Mesodermal cell (in vitro differentiated cells): ENCODE measurements around the gene GUF1.
"Not testable (repeated sequence)": the region's sequence is repeated elsewhere in the genome, so short reads cannot be mapped to it uniquely, and the experiment has no call there.

Experiments used
- H3K27ac ChIP-seq: 2 replicates; pipeline ENCODE4 v1.7.0; 2013; ENCODE audit warnings: mild to moderate bottlenecking, low read depth, low read length, moderate library complexity; ENCODE audit not compliant: severe bottlenecking
- H3K36me3 ChIP-seq: 2 replicates; pipeline ENCODE4 v1.7.1; 2013; ENCODE audit warnings: mild to moderate bottlenecking, low read length, moderate library complexity; ENCODE audit not compliant: control insufficient read depth, insufficient read depth
- H3K4me1 ChIP-seq: one replicate; pipeline ENCODE4 v1.7.1; 2013; ENCODE audit warnings: mild to moderate bottlenecking, low read length; ENCODE audit not compliant: insufficient read depth, control insufficient read depth, poor library complexity, severe bottlenecking
- H3K4me3 ChIP-seq: 2 replicates; pipeline ENCODE4 v1.7.0; 2013; ENCODE audit warnings: low read length, control low read depth, mild to moderate bottlenecking; ENCODE audit not compliant: insufficient read depth, poor library complexity, severe bottlenecking; ENCODE audit errors: extremely low read depth
- H3K9me3 ChIP-seq: 2 replicates; pipeline ENCODE4 v1.7.1; 2013; ENCODE audit warnings: mild to moderate bottlenecking, low read length, moderate library complexity; ENCODE audit not compliant: control insufficient read depth
- WGBS, 2 experiments: methylation state at CpG; one replicate each; pipeline ENCODE4 v1.1.5; 2013; ENCODE audit warnings: missing lambda C conversion rate in 2 of 2; ENCODE audit not compliant: insufficient coverage in 2 of 2; 5-methylcytosine and 5-hydroxymethylcytosine counted together

GUF1 gene

DNA sequence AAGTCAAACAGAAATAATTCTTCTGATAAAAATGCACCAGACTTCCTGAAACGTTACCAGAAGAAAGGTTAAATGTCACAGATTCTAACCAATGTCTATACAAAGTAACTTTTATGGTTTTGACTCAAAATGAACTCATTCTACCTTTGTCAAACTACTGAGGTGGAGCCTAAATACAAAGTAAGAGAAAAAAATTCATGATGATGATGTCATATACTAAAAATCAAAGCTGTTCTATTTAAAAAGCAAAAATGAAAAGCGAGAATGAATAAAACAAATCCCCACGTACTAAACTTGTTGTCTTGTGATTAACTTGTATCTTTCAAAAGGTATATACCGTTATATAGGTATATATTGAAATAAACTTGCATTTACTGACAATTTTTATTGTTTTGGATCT lies 26.5 kb downstream of the GUF1 start:
- Histone ChIP-seq H3K27ac (no peak overlapping the region), H3K4me3 (no peak overlapping the region), H3K4me1 (no peaks in the 10 kb centered on the region), H3K9me3 (no peaks in the 10 kb centered on the region), H3K36me3 (peaks cover 13% of the 10 kb centered on the region)
- 100% methylated on average over 1 of the region's 4 CpGs; no CpG with 5 or more reads in 1 of the 2 experiments for WGBS, 2 experiments

DNA sequence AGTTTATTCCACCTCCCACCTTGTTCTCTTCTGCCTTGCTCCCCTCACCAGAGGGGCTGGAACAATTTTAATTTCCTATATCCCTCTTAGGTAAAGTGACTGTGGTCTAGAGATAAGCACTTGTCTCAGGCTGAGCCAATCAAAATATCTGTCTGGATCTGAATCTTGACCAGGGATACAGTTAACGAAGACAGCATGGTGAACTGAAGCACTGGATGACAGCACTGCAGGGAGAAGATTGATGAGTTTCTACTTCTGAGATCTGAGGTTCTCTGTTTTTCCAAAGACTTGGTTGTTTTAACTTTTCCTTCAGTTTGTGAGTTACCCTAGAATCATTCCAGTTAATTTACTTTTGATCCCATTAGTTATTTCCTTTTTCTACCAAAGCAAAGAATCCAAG lies 34.9 kb downstream of the GUF1 start:
- 91% methylated on average over 1 of the region's 1 CpG for WGBS, 2 experiments
- no peaks in the 10 kb centered on the region for H3K36me3 ChIP-seq
- H3K4me1 ChIP-seq: no peaks in the 10 kb centered on the region
- H3K4me3 ChIP-seq: no peak overlapping the region
- no peak overlapping the region for H3K27ac ChIP-seq
- no peaks in the 10 kb centered on the region for H3K9me3 ChIP-seq

DNA sequence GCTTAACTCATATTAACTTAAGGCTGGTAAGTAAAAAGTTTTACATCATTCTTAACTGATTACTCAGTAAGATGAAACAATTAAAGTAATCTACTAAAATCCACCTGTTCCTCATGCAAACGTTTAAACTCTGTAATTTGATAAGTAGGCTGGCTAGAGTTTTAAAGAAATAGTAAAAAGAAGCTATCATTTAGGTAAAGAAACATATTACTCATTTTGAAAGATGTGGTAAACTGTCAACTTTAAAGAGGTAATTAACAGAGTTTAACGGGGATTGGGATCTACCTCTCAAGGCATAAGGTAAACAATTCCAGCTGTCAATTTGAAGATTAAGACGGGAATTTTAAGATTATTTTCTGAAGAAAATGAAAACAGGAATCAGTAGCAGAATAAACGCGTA lies 38.4 kb downstream of the GUF1 start:
- Histone ChIP-seq H3K4me3 (no peak overlapping the region), H3K27ac (no peak overlapping the region), H3K36me3 (no peaks in the 10 kb centered on the region), H3K9me3 (no peaks in the 10 kb centered on the region), H3K4me1 (no peaks in the 10 kb centered on the region)
- WGBS, 2 experiments: 100% methylated on average over 2 of the region's 5 CpGs; no CpG with 5 or more reads in 1 of the 2 experiments

DNA sequence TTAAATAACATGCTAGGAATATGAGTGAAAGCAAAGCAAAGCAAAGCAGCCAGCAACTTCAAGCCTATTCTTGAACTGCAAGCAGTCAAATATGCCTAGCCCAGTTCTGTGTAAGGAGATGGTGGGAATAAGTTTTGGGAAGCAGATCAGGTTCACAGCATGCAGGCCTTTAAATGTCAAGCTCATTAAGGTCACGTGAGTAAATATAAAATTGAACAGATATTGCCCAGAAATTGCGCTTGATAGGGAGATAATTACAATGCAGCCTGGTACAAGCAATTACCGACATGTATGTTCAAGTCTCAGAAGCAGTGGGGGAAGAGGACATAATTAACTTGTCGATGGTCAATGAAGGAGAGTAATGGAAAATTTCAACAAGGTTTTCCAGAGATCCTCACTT lies 42.2 kb downstream of the GUF1 start:
- no peak overlapping the region for H3K27ac ChIP-seq
- H3K36me3 ChIP-seq: no peaks in the 10 kb centered on the region
- peaks cover 3% of the 10 kb centered on the region for H3K4me1 ChIP-seq
- WGBS, 2 experiments: 90 to 94% methylated on average over 2 to 4 of the region's 4 CpGs
- H3K9me3 ChIP-seq: no peaks in the 10 kb centered on the region
- no peak overlapping the region for H3K4me3 ChIP-seq

DNA sequence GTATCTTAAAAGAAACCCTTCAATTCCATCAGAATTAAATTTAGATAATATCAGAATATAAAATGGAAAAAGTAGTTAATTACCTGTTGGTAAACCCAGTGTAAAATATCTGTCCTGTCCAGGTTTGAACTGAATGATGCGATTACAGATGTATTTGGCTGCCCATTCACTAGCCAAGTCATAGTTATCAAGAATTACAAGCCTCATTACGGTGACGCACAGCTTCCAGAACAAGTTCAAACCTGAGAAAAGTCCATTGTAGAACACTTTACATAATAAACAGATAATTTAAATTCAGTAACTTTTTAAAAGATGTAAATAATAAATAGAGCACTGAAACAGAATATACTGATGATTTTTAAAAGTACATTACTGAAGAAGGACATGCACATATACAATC lies 43.8 kb downstream of the GUF1 start:
- Histone ChIP-seq H3K4me1 (peaks cover 6% of the 10 kb centered on the region), H3K4me3 (no peak overlapping the region), H3K36me3 (no peaks in the 10 kb centered on the region), H3K27ac (no peak overlapping the region), H3K9me3 (no peaks in the 10 kb centered on the region)
- WGBS, 2 experiments: 100% methylated on average over 1 of the region's 3 CpGs; no CpG with 5 or more reads in 1 of the 2 experiments

DNA sequence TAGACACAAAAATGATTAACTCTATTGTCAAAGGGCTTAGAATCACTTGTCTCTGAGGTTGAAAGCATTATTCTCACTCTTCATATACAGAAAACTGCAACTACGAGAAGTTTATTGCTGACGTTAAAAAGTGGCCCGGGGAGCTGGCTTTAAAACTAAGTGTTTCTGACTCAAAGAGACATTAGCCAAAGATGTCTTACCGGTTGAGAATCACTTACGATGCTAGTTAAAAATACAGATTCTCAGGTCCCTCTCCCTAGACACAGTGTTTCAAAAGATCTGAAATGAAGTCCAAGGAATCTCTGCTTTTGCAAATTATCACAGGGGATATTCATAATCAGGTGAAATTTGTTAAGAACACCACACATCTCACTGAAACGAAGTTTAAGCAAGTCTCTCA lies 46.9 kb downstream of the GUF1 start:
- Histone ChIP-seq H3K9me3 (no peaks in the 10 kb centered on the region), H3K4me3 (peak overlapping the region; percentile 84), H3K27ac (no peak overlapping the region), H3K4me1 (peaks cover 6% of the 10 kb centered on the region), H3K36me3 (no peaks in the 10 kb centered on the region)
- WGBS, 2 experiments: 71 to 74% methylated on average over 6 of the region's 6 CpGs

DNA sequence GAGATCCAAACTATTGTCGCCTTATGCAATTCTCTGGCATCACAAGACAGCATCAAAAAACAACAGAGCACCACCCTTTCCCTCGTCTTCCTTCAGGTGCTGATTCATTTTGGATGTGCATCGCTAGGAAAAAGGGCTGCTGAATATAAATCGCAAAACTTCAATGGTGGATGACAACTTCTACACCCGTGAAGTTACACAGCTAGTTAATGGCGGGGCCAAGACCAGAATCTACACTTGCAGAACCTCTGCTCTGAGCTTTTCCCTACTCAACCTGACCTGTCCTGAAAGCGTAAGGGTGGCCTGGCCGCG lies 47.5 kb downstream of the GUF1 start:
- peak overlapping the region; percentile 84 for H3K4me3 ChIP-seq
- H3K9me3 ChIP-seq: no peaks in the 10 kb centered on the region
- peak overlapping the region; percentile 65 for H3K27ac ChIP-seq
- WGBS, 2 experiments: 0% methylated on average over 4 to 8 of the region's 9 CpGs
- peaks cover 6% of the 10 kb centered on the region for H3K4me1 ChIP-seq
- no peaks in the 10 kb centered on the region for H3K36me3 ChIP-seq

DNA sequence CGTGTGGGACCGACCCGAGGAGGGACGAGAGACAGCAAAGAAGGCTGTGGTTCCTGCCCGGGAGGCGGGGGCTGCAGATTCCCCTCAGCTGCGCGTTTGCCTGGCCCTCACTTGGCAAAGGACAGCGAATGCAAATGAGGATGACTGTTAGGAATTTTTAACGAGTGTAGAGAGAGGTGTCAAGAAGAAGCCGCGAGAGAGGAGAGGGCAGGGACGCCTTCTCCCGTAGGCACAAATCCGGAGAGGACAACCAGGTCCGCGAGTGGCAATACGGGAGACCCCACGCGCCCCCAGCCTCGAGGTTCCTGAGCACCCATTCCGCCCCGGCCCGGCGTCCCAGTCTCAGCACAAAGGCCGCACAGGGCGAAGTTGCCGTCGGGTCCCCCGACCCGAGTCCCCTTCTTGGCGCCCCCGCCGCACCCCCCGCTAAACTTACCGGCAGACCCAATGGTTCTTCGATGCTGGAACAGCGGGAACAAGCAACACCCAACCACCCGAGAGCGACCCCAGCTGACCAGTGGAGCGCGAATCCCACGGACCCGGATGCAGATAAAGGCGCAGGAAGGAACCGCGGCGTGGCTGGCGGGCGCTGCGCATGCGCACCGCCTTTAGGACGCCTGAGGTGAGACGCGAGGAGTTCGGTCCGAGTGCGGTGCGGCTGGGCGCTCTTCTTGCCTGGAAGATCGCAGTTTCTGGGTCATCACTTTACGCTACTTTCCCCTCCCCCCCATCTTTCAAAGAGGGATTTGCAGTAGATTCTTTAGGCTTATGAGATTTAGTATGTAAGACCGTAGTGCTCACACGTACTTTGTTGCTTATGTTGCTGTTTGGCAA lies 48.0 kb downstream of the GUF1 start, which contains the start of gene GNPDA2:
TSS of gene GNPDA2 (minus strand) at position 519 of the 834 bp plus-strand sequence. CDS start 4,349 bp downstream, outside the sequence.
- Histone ChIP-seq H3K27ac (peak within 1 kb of the TSS; percentile 65), H3K36me3 (no peaks in the 10 kb centered on the region)
- 0% methylated on average over 39 to 44 of the region's 65 CpGs for WGBS, 2 experiments

DNA sequence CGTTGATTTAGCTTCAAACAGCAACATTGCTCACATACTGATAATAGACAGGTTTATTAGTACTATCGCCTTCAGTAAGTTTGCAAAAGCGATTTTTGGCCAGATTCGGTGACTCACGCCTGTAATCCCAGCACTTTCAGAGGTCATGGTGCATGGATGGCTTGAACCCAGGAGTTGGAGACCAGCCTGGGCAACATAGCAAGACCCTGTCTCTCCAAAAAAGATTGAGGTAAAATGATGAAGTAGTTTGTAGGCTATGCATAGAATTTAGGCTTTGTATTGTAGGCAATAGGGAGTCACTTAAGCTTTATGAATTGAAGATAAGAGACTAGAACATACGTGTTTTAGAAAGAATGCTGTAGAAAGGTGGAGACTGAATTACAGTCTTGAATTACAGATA lies 49.3 kb downstream of the GUF1 start:
- WGBS, 2 experiments: 85 to 98% methylated on average over 4 of the region's 6 CpGs
- Histone ChIP-seq H3K4me3 (no peak overlapping the region), H3K27ac (no peak overlapping the region), H3K4me1 (peaks cover 6% of the 10 kb centered on the region), H3K9me3 (no peaks in the 10 kb centered on the region), H3K36me3 (no peaks in the 10 kb centered on the region)

More for the DNA sequence above, 48.0 kb downstream of the GUF1 start, which contains the start of gene GNPDA2:
- Histone ChIP-seq H3K9me3 (no peaks in the 10 kb centered on the region), H3K4me3 (peak within 1 kb of the TSS; percentile 84), H3K4me1 (peaks cover 6% of the 10 kb centered on the region)

DNA sequence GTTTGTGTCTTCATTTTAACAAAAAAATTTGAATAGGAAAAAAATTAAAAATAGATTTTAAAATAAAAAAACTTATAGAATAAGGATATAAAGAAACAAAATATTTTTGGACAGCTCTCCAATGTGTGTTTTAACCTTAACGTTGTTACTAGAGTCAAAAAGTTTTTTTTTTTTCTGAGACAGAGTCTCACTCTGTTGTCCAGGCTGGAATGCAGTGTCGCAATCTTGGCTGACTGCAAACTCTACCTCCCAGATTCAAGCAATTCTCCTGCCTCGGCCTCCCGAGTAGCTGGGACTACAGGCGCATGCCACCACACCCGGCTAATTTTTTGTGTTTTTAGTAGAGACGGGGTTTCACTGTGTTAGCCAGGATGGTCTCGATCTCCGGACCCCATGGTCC lies 50.5 kb downstream of the GUF1 start:
- no CpG with 5 or more reads among the region's 9 CpGs for WGBS, 2 experiments
- H3K36me3 ChIP-seq, H3K9me3 ChIP-seq, H3K4me1 ChIP-seq, H3K27ac ChIP-seq, H3K4me3 ChIP-seq: not testable (repeated sequence)

DNA sequence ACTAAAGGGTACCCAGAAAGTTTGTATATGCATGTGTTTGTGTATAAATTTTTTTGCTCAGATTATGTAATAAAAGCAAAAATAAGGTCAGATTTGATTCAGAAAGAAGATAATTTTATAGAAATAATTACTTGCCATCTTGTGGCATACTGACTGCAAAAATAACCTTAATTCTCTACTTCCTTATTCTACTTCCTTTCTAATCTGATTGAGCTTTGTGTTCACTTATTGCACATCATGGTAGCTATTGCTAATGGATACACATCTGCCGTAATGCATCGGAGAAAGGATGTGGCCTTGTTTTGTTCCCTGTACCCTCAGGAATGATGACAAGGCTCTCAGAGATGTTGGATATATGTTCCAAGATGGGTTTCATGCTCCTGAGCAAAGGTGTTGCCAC lies 58.7 kb downstream of the GUF1 start:
- WGBS, 2 experiments: 90 to 94% methylated on average over 2 of the region's 2 CpGs
- Histone ChIP-seq H3K36me3 (no peaks in the 10 kb centered on the region), H3K4me3 (no peak overlapping the region), H3K27ac (no peak overlapping the region), H3K9me3 (no peaks in the 10 kb centered on the region), H3K4me1 (no peaks in the 10 kb centered on the region)
